ENCODE results near the gene MDM2. TPM values are rescaled to one million over a fixed set of nuclear protein-coding genes. Genes with fewer than 3 reads are reported as not detected.

Gene MDM2
- total and polyA plus RNA-seq, 2 of the 13 experiments (the other 11 are each of a cell fraction or from before 2014, with no cell fraction given) = 29.3 to 314 TPM

- no peak for TF ChIP-seq AGO1 (IDR thresholded peaks at IDR 0.05; ENCODE audit: low read depth, low read length, poor library complexity, severe bottlenecking)
- no peak for TF ChIP-seq ZNF780A (CRISPR knock-in tag; IDR thresholded peaks at IDR 0.05)
- no peak for TF ChIP-seq ZNF564 (CRISPR knock-in tag; IDR thresholded peaks at IDR 0.05)
- no peak for TF ChIP-seq PPARG (CRISPR knock-in tag; conservative IDR thresholded peaks at IDR 0.05)
- no peak for TF ChIP-seq ZSCAN29 (CRISPR knock-in tag; conservative IDR thresholded peaks at IDR 0.05)
- TF ChIP-seq U2AF2 (IDR thresholded peaks at IDR 0.05; ENCODE audit: low read depth, low read length) = no peak
- TF ChIP-seq CEBPG (CRISPR knock-in tag; IDR thresholded peaks at IDR 0.05) = no peak
Measured at GRCh38 chr12:68821357-68822188, 13.6 kb downstream of the MDM2 start (continued).

- BruUV-seq (replicated peaks) = no TSS peak
- peaks cover 17 to 74% of the 10 kb centered on the region in 2 experiments for H3K36me3 ChIP-seq (replicated peaks in 1 of 2; ENCODE audit: control insufficient read depth in 1 of 2, insufficient read depth in 2 of 2, low read length in 2 of 2)
- no peak for DNase-seq (ENCODE audit: low spot score)
- TF ChIP-seq AFF4 (CRISPR knock-in tag; IDR thresholded peaks at IDR 0.05) (no peak), ATRX (CRISPR knock-in tag; IDR thresholded peaks at IDR 0.05; ENCODE audit: borderline replicate concordance) (no peak), KDM2A (CRISPR knock-in tag; IDR thresholded peaks at IDR 0.05; ENCODE audit: borderline replicate concordance, low read depth) (no peak), ZFX (CRISPR knock-in tag; IDR thresholded peaks at IDR 0.05; ENCODE audit: low read depth) (no peak), RBM22 (optimal IDR thresholded peaks at IDR 0.05; ENCODE audit: low read length) (peak; percentile 80), DZIP1 (CRISPR knock-in tag; IDR thresholded peaks at IDR 0.05) (no peak), CSRNP1 (CRISPR knock-in tag; IDR thresholded peaks at IDR 0.05) (no peak), BHLHE40 (IDR thresholded peaks at IDR 0.05; ENCODE audit: low read length) (no peak)
Measured at GRCh38 chr12:68823696-68824095, 15.7 kb downstream of the MDM2 start.

More at GRCh38 chr12:68823696-68824095, 15.7 kb downstream of the MDM2 start:
- FAIRE-seq = no peak
- no peaks in the 10 kb centered on the region for H3K27me3 ChIP-seq (ENCODE audit: control insufficient read depth in 1 of 2, insufficient read depth in 2 of 2, low read length in 2 of 2)
- POLR2A ChIA-PET = interaction anchor here (0.6 kb wide), 1 partner anchor 8 kb away, joined by 3 read pairs; no protein-coding TSS in a partner anchor
- in situ Hi-C loops (cut with HindIII; ENCODE audit: extremely low pct_ligation_motif_present, low pct_unique_long_range_greater_than_20kb) = no loop called here
- no peak overlapping the region for H3K4me3 ChIP-seq (replicated peaks in 1 of 3; ENCODE audit: insufficient read depth in 1 of 3, low read depth in 2 of 3, low read length in 3 of 3)
- H3K9me3 ChIP-seq (ENCODE audit: low read length) = no peaks in the 10 kb centered on the region
- H3K9ac ChIP-seq (ENCODE audit: insufficient read depth, low read depth, low read length) = no peak overlapping the region
- no peak overlapping the region for H3K27ac ChIP-seq (ENCODE audit: extremely low read length, insufficient read depth, low read length)
- H3K79me2 ChIP-seq (ENCODE audit: insufficient read depth, low read length) = peaks cover 47% of the 10 kb centered on the region
- H2AFZ ChIP-seq (ENCODE audit: low read length) = no peak overlapping the region
- ATAC-seq = no peak; the same call in 2 of the 3 replicates
- H4K20me1 ChIP-seq (ENCODE audit: insufficient read depth, low read length) = peaks cover 39% of the 10 kb centered on the region
- peaks cover 44% of the 10 kb centered on the region for H3K4me1 ChIP-seq (ENCODE audit: insufficient read depth, low read length)
- H3K4me2 ChIP-seq (ENCODE audit: low read depth, low read length) = no peak overlapping the region
- WGBS (ENCODE audit: low lambda C conversion rate) = 95% methylated on average over 3 of the region's 3 CpGs
- intact Hi-C loops (cut with micrococcal nuclease; ENCODE audit: unreplicated experiment) = no loop called here
- CTCF ChIA-PET (ENCODE audit: low intra/inter-chr PET ratio, low total read pairs) = no interaction called here

Measured in HepG2 (cell line).